Astrocyte (in vitro differentiated cells and primary cell): Measurements from ENCODE around the gene OASL. TPM values are rescaled to one million over a fixed set of nuclear protein-coding genes. Genes with fewer than 3 reads are reported as not detected.

Experiments
- DNase-seq: peaks from one replicate; pipeline ENCODE4 v3.0.0-alpha.2; 2010; ENCODE audit warnings: low read depth
- FAIRE-seq: peaks from 2 replicates; lab custom pipeline; 2011; peaks lifted over from hg19 to GRCh38; lab: Jason Lieb, UNC
- H2AFZ ChIP-seq: 2 replicates; pipeline ENCODE4 v1.6.0; 2012; ENCODE audit warnings: low read depth, low read length, inconsistent platforms
- H3K27ac ChIP-seq: 2 replicates; pipeline ENCODE4 v1.5.1; 2011; ENCODE audit warnings: low read depth, low read length, inconsistent platforms
- H3K27me3 ChIP-seq: 2 replicates; pipeline ENCODE4 v1.6.0; 2011; ENCODE audit warnings: low read length, inconsistent platforms; ENCODE audit not compliant: insufficient read depth
- H3K36me3 ChIP-seq: 2 replicates; pipeline ENCODE4 v1.5.1; 2011; ENCODE audit warnings: low read length, inconsistent platforms; ENCODE audit not compliant: insufficient read depth
- H3K4me1 ChIP-seq: 2 replicates; pipeline ENCODE4 v1.5.1; 2011; ENCODE audit warnings: low read length, inconsistent platforms; ENCODE audit not compliant: insufficient read depth
- H3K4me2 ChIP-seq: 2 replicates; pipeline ENCODE4 v1.6.0; 2012; ENCODE audit warnings: low read length, inconsistent platforms
- H3K4me3 ChIP-seq: 2 replicates; pipeline ENCODE4 v1.5.1; 2011; ENCODE audit warnings: low read depth, mild to moderate bottlenecking, low read length, inconsistent platforms; ENCODE audit not compliant: insufficient read depth
- H3K79me2 ChIP-seq: 2 replicates; pipeline ENCODE4 v1.6.0; 2012; ENCODE audit warnings: mild to moderate bottlenecking, low read length, inconsistent platforms; ENCODE audit not compliant: insufficient read depth
- H3K9ac ChIP-seq: 2 replicates; pipeline ENCODE4 v1.6.0; 2012; ENCODE audit warnings: mild to moderate bottlenecking, low read length, inconsistent platforms
- H3K9me3 ChIP-seq: 2 replicates; pipeline ENCODE4 v1.5.1; 2012; ENCODE audit warnings: low read depth, mild to moderate bottlenecking, low read length, inconsistent platforms; ENCODE audit not compliant: insufficient read depth
- H4K20me1 ChIP-seq: 2 replicates; pipeline ENCODE4 v1.6.0; 2012; ENCODE audit warnings: low read length, inconsistent platforms; ENCODE audit not compliant: insufficient read depth
- H3K27ac Mint-ChIP-seq: one replicate; pipeline ENCODE4 v1.8.0; 2021; ENCODE audit warnings: mild to moderate bottlenecking, mixed read lengths; ENCODE audit not compliant: unreplicated experiment
- H3K27me3 Mint-ChIP-seq: one replicate; pipeline ENCODE4 v1.8.0; 2021; ENCODE audit warnings: low read depth, mixed read lengths; ENCODE audit not compliant: unreplicated experiment
- H3K36me3 Mint-ChIP-seq: one replicate; pipeline ENCODE4 v1.8.0; 2021; ENCODE audit warnings: low read depth, mixed read lengths; ENCODE audit not compliant: unreplicated experiment
- H3K4me1 Mint-ChIP-seq: one replicate; pipeline ENCODE4 v1.8.0; 2021; ENCODE audit warnings: low read depth, mixed read lengths; ENCODE audit not compliant: unreplicated experiment
- H3K4me3 Mint-ChIP-seq: one replicate; pipeline ENCODE4 v1.8.0; 2021; ENCODE audit warnings: mild to moderate bottlenecking, moderate library complexity, mixed read lengths; ENCODE audit not compliant: unreplicated experiment
- H3K9me3 Mint-ChIP-seq: one replicate; pipeline ENCODE4 v1.8.0; 2021; ENCODE audit warnings: mild to moderate bottlenecking, mixed read lengths; ENCODE audit not compliant: unreplicated experiment
- EZH2 ChIP-seq: IDR thresholded peaks from 2 replicates; pipeline ENCODE4 v1.6.1; 2012; ENCODE audit warnings: mild to moderate bottlenecking, low read length, inconsistent platforms; ENCODE audit not compliant: insufficient read depth
- total RNA-seq: library from RNA; stranded (reverse); gene quantifications from 2 replicates; pipeline ENCODE4 v1.2.1, GENCODE V29; 2021
- TF ChIP-seq, protein P1 (sequence below): IDR thresholded peaks from 2 replicates; pipeline ENCODE4 v1.5.1; 2011; ENCODE audit warnings: low read depth, mild to moderate bottlenecking, inconsistent platforms, low read length, moderate library complexity; ENCODE audit not compliant: insufficient read depth

The OASL gene
- total RNA-seq, 1 donor from 2014 or later: 0.75 TPM

DNA sequence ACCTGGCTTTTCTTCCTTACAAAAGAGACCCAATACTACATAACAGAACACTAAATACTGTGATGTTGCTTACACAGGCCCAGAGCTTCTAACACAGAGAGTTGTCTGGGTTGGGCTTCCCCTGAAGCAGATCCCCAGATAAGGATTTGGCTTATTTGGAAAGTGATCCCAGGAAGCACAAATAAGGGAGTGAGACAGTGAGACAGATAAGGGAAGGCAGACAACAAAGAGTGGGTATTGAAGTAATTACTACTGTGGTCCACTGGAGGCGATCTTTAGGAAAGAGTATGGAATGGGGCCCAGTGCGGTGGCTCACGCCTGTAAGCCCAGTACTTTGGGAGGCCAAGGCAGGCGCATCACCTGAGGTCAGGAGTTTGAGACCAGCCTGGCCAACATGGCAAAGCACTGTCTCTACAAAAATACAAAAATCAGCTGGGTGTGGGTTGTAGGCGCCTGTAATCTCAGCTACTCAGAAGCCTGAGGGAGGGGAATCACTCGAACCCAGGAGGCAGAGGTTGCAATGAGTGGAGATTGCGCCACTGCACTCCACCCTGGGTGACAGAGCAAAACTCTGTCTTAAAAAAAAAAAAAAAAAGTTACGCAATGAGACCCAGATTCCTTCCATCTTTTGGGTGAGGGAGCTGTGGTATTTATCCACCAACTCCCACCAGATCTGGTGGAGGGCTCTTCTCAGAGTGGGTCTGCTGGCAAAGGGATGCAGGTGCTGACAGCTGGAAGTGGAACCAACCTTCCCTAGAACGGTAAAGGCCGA lies 12.6 kb downstream of the OASL start:
- Histone ChIP-seq H3K27ac (no peak overlapping the region), H3K4me3 (no peak overlapping the region), H4K20me1 (no peaks in the 10 kb centered on the region), H2AFZ (no peak overlapping the region), H3K9ac (no peak overlapping the region), H3K36me3 (no peaks in the 10 kb centered on the region), H3K27me3 (peaks cover 6% of the 10 kb centered on the region), H3K79me2 (no peaks in the 10 kb centered on the region), H3K9me3 (no peaks in the 10 kb centered on the region), H3K4me1 (no peaks in the 10 kb centered on the region), H3K4me2 (no peak overlapping the region)
- TF ChIP-seq EZH2: no peak
- TF ChIP-seq, protein P1, sequence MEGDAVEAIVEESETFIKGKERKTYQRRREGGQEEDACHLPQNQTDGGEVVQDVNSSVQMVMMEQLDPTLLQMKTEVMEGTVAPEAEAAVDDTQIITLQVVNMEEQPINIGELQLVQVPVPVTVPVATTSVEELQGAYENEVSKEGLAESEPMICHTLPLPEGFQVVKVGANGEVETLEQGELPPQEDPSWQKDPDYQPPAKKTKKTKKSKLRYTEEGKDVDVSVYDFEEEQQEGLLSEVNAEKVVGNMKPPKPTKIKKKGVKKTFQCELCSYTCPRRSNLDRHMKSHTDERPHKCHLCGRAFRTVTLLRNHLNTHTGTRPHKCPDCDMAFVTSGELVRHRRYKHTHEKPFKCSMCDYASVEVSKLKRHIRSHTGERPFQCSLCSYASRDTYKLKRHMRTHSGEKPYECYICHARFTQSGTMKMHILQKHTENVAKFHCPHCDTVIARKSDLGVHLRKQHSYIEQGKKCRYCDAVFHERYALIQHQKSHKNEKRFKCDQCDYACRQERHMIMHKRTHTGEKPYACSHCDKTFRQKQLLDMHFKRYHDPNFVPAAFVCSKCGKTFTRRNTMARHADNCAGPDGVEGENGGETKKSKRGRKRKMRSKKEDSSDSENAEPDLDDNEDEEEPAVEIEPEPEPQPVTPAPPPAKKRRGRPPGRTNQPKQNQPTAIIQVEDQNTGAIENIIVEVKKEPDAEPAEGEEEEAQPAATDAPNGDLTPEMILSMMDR: peak; percentile 16
- Mint-ChIP-seq H3K9me3 (peaks cover 2% of the 10 kb centered on the region), H3K4me3 (no peak overlapping the region), H3K27ac (no peak overlapping the region), H3K36me3 (no peaks in the 10 kb centered on the region), H3K27me3 (peaks cover 12% of the 10 kb centered on the region), H3K4me1 (no peaks in the 10 kb centered on the region)
- DNase-seq (no peak), FAIRE-seq (no peak)

DNA sequence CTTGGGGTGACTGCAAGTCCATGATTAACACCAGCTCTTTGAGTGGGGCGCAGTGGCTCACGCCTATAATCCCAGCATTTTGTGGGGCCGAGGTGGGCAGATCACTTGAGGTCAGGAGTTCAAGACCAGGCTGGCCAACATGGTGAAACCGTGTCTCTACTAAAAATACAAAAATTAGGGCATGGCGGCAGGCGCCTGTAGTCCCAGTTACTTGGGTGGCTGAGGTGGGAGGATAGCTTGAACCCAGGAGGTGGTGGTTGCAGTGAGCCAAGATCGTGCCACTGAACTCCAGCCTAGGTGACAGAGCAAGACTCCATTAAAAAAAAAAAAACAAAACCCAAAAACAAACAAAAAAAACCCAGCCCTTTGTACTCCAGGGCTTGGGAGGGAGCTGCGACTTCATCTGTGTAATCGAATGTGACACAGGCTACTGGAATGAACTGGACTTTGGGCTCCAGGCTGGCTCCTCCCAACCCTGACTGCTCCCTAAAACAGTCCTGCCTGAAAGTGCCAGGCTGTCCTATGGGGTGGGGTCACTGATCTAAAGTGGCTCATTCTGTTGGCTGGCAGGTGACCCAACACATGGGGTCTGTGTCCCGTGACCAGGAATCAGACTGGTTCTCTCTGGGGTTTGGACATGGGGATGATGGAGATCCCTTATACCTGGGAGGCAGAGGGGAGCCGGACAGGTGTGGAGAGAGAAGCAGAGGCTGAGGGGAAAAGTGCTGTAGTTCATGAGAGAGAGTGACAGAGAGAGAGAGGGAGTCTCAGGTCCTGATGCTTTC lies 13.4 kb downstream of the OASL start:
- Mint-ChIP-seq H3K9me3 (peaks cover 2% of the 10 kb centered on the region), H3K27me3 (peaks cover 16% of the 10 kb centered on the region), H3K4me3 (no peak overlapping the region), H3K27ac (no peak overlapping the region), H3K36me3 (no peaks in the 10 kb centered on the region), H3K4me1 (no peaks in the 10 kb centered on the region)
- no peak overlapping the region for H3K4me3 ChIP-seq
- H4K20me1 ChIP-seq: no peaks in the 10 kb centered on the region
- no peaks in the 10 kb centered on the region for H3K79me2 ChIP-seq
- H3K9ac ChIP-seq: no peak overlapping the region
- no peaks in the 10 kb centered on the region for H3K4me1 ChIP-seq
- H3K36me3 ChIP-seq: no peaks in the 10 kb centered on the region
- H2AFZ ChIP-seq: no peak overlapping the region
- H3K27me3 ChIP-seq: peaks cover 11% of the 10 kb centered on the region
- TF ChIP-seq EZH2: no peak
- TF ChIP-seq, protein P1: no peak
- H3K27ac ChIP-seq: no peak overlapping the region
- no peak for FAIRE-seq
- no peak overlapping the region for H3K4me2 ChIP-seq
- no peaks in the 10 kb centered on the region for H3K9me3 ChIP-seq
- DNase-seq: no peak
